ENCODE measurements around the gene MLN. TPM values are rescaled to one million over a fixed set of nuclear protein-coding genes. Genes with fewer than 3 reads are reported as not detected.

MLN gene
- total RNA-seq, 1 donor from 2014 or later, result not detected

DNA sequence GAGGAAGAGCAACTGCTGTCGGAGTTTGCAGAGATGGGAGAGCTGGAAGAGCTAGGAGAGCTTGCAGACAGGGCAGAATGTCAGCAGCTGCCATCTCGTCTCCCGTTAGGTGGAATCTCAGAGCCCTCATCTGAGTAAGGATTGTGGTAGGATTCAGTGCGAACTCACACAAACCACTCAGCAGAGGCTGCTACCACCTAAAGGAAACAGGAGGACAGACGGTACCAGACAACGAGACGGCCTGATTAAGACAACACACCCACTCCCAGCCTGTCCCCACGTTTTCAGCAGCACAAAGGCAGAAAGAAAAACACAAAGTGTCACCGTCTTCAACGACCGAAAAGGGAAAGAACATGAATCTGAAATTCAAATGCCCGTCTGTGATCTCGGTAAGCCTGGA is 19.0 kb downstream of the MLN start:
- DNase-seq, result no peak
- Mint-ChIP-seq H3K4me3 (no peak overlapping the region), H3K36me3 (ENCODE audit: low read depth) (peaks cover 50% of the 10 kb centered on the region), H3K27ac (peak overlapping the region; percentile 39), H3K27me3 (no peaks in the 10 kb centered on the region), H3K4me1 (peaks cover 38% of the 10 kb centered on the region), H3K9me3 (peaks cover 8% of the 10 kb centered on the region)
- intact Hi-C loops (cut with micrococcal nuclease), result loop anchor here (5.0 to 10.0 kb wide), 2 partner anchors 118 to 450 kb away; partner anchors contain the start of gene HMGA1

DNA sequence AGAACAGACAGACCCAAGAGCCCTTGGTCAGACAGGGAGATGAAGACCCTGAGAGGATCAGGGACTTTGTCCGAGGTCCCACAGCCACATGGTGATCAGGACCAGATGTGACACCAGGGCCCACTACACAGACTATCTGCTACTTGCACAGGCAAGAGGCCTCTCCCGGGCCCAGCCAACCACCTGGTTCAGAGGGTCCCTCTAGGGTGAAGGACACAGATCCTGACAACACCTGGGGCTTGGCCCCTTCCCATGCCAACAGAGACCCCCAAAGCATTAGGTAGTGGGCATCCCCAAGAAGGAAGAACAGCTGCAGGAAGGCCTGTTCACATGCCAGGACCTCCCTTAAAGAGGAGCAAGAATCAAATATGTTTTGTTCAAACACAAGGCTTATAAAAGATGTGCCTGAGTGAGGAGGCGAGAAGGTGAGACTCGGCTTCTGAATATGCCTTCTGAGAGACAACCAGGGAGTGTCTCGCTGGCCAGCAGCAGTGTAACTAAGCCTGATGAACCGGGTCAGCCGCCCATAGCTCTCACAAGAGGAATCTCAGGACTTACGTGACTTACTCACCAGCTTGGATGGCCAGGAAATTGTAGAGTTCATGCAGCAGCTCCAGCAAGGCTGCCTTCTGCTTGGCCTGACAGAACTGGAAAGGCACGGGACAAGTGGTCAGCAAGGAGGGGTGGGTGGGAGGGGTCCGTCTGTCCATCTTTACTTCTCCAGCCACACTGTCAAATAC is 19.9 kb downstream of the MLN start:
- Mint-ChIP-seq H3K4me3 (no peak overlapping the region), H3K9me3 (no peaks in the 10 kb centered on the region), H3K4me1 (peaks cover 34% of the 10 kb centered on the region), H3K27me3 (no peaks in the 10 kb centered on the region), H3K36me3 (ENCODE audit: low read depth) (peaks cover 56% of the 10 kb centered on the region), H3K27ac (no peak overlapping the region)
- intact Hi-C loops (cut with micrococcal nuclease), result loop anchor here (10.0 kb wide), 1 partner anchor 451 kb away; the partner anchor contains the start of gene HMGA1
- DNase-seq, result no peak

DNA sequence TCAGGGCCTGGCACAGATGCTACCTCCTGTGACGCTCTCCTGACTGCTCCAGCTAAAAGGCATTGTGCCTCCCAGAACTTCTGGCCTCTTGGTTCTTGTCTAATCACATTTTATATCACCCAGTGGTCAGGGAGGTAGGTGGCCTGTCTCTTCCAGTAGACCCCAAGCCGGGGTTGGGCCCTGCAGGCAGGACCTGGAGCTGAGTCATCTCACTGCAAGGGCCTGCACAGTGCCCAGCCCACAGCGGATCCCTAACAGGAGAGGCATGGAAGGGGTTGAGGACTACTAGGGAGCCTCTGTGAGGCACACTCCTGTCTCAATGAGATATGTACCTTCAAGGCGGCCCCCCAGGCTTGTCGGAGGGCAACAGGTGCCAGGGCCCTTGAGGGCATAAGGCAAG is 21.2 kb downstream of the MLN start:
- intact Hi-C loops (cut with micrococcal nuclease), result loop anchor here (10.0 kb wide), 1 partner anchor 452 kb away; the partner anchor contains the start of gene HMGA1

DNA sequence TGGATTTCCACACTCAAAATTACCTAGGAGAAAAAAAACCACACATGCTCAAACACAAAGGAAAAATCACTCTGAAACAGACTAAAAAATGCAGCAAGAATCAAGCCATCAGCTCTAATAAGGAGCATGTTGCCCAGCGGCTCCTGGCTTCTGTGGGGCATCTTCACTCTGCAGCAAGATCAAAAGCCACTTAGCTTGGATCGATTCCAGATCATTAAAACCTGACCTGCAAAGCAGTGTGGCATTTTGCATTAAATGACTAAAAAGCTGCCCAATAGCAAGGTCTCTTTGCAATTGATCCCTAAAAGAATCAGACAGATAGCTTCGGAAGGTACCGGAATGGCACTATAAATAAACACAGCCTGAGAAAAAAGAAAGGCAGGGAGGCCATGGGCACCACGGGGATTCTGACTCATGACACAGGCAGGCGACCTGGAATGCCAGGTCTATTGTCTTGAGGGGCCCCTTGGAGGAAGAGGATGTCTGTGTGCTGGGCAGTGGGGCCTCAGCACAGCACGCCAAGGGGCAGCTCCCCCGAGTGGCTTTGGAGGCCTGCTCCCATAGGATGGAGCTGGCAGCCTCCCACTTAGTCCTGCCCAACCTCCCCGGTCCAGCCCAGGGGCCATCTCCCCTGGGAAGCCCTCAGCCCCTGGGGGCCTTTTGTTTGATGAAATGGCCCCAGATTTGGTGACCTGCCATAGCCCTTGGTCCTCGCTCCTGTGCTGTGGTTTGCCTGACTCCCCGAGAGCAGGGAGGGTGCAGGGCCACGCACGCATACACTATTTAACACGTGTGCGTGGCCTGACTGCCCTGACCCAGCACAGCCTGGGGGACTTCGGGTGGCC is 22.4 kb downstream of the MLN start:
- intact Hi-C loops (cut with micrococcal nuclease), result loop anchor here (10.0 kb wide), 1 partner anchor 453 kb away; the partner anchor contains the start of gene HMGA1
- Mint-ChIP-seq H3K36me3 (ENCODE audit: low read depth) (peaks cover 63% of the 10 kb centered on the region), H3K27ac (no peak overlapping the region), H3K9me3 (no peaks in the 10 kb centered on the region), H3K4me1 (peaks cover 19% of the 10 kb centered on the region), H3K27me3 (no peaks in the 10 kb centered on the region), H3K4me3 (no peak overlapping the region)
- DNase-seq, result no peak

More for the DNA sequence above, 21.2 kb downstream of the MLN start:
- Mint-ChIP-seq H3K4me3 (no peak overlapping the region), H3K27me3 (no peaks in the 10 kb centered on the region), H3K36me3 (ENCODE audit: low read depth) (peaks cover 59% of the 10 kb centered on the region), H3K9me3 (no peaks in the 10 kb centered on the region), H3K27ac (no peak overlapping the region), H3K4me1 (peaks cover 29% of the 10 kb centered on the region)
- DNase-seq, result no peak

DNA sequence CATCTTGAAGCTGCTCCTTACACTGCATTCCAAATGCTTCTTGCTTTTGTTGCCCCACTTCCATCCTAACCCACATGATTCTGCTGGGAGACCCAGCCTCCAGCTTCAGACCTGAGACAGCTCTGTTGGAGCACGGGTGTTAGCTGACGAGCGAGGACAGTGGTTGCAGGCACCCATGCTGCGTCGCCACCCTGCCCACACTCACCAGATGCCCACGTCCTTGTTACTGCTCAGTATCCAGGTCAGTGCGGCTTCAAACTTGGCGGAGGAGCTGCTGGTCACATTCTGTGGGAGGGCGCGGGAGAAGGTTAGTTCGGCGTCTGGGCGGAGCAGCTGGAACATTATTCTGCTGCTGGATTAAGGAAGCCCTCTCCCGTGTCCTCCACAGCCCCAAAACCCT is 23.9 kb downstream of the MLN start:
- no peaks in the 10 kb centered on the region for H3K9me3 Mint-ChIP-seq

DNA sequence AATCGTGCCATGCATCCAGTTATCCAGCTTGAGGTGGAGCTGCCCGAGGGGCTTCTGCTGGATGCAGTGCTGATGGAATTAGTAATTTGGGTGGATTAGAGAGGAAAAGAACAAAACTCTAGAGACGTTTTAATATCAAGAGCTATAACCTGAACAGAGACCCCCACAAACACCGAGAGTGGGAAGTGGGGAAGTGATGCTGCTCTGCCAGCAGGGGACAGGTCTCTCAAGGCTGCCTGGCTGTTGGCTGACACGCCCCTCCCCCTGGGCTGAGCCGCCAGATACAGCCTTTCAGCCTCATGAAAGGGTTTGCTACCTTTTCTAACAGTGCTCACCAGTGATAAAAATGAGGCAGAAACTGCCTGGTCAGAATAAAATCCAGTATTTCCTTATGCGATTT is 24.5 kb downstream of the MLN start:
- DNase-seq, result no peak
- no peak overlapping the region for H3K4me3 Mint-ChIP-seq
- H3K27me3 Mint-ChIP-seq, result no peaks in the 10 kb centered on the region
- H3K27ac Mint-ChIP-seq, result no peak overlapping the region
- no peaks in the 10 kb centered on the region for H3K9me3 Mint-ChIP-seq
- peaks cover 66% of the 10 kb centered on the region for H3K36me3 Mint-ChIP-seq (ENCODE audit: low read depth)
- H3K4me1 Mint-ChIP-seq, result no peaks in the 10 kb centered on the region
- intact Hi-C loops (cut with micrococcal nuclease), result no loop called here

More for the DNA sequence above, 23.9 kb downstream of the MLN start:
- Mint-ChIP-seq H3K27me3 (no peaks in the 10 kb centered on the region), H3K36me3 (ENCODE audit: low read depth) (peaks cover 66% of the 10 kb centered on the region), H3K4me1 (peaks cover 4% of the 10 kb centered on the region), H3K27ac (no peak overlapping the region), H3K4me3 (no peak overlapping the region)
- DNase-seq, result no peak
- intact Hi-C loops (cut with micrococcal nuclease), result loop anchor here (10.0 kb wide), 1 partner anchor 455 kb away; the partner anchor contains the start of gene HMGA1

DNA sequence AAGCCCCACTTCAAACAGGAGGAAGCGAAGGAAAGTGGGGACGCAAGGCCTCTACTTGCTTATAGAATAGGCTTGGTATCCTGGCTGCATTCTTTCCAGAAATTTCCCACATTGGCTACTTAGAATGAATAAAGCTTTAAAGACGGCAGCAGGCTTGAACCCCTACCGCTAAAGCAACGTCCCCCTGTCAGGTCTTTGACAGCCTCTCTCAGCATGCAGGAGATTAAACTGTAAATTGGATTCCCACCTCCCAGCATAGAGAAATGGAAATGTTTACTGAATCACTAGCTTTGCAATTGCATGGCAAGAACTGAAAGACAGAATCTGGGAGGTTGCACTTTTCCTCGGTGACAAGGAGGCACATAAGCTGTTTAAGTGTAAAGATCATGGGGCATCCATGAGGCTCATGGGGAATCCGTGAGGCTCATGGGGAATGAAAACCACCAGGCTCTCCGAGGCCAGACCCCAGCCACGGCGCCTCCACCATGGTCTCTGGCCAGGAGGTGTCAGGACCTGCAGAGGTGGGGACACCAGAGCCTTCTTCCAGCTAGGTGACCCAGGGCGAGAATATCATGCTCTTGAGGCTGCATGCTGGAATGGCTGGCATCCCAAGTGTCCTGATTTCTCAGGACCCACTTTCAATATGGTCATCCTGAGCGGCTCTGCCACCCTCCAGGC is 25.2 kb downstream of the MLN start:
- Mint-ChIP-seq H3K27me3 (no peaks in the 10 kb centered on the region), H3K4me1 (no peaks in the 10 kb centered on the region), H3K27ac (no peak overlapping the region), H3K4me3 (no peak overlapping the region), H3K9me3 (no peaks in the 10 kb centered on the region), H3K36me3 (ENCODE audit: low read depth) (peaks cover 59% of the 10 kb centered on the region)
- DNase-seq, result no peak
- intact Hi-C loops (cut with micrococcal nuclease), result no loop called here

DNA sequence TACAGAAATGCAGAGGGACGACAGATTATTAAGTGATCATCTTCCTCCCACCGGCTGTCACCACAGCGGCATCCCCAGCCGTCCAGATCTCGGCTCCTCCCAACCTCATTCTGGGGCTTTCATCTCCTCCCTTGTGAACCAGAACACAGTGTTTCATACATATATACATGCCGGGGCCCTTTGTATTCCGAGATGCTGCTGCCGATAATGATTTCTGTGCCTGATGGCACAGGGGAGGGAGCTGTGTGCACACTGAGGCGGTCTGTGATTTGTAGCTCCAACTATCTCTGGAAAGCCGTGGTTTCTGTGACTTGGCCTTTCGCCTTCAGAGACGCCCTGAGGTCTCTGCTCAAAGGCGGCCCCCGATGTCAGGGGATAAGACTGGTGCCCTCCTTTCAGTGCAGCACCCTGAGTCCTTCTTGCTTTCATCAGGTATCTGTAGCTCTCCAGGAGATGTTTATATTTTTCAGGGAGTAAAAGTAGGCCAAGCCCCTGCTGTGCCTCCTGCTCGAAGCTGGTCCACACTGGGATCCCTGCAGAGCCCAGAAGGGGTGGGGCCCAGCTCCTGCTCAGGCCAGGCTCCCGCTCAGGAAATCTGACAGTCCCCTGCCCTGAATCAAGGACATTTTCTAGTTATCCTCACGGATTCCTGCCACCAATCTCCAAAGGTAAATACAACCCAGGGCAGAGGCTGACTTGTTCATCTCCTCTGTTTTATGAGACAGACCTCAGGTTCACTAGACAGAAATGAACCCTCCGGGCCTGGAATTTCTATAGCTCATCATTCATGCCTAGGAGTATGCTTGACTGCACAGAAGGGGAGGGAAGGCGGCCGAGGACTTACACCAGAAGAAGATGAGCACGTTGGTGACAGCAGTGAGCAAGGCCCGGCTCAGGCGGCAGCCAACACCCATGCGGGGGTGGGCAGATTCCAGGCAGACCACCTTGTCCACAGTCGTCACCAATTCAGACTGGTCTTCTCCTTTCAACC is 26.1 kb downstream of the MLN start:
- H3K27ac Mint-ChIP-seq, result no peak overlapping the region
- no peak overlapping the region for H3K4me3 Mint-ChIP-seq
- intact Hi-C loops (cut with micrococcal nuclease), result no loop called here
- peaks cover 3% of the 10 kb centered on the region for H3K4me1 Mint-ChIP-seq
- H3K36me3 Mint-ChIP-seq (ENCODE audit: low read depth), result peaks cover 59% of the 10 kb centered on the region
- no peaks in the 10 kb centered on the region for H3K27me3 Mint-ChIP-seq
- no peaks in the 10 kb centered on the region for H3K9me3 Mint-ChIP-seq
- no peak for DNase-seq

DNA sequence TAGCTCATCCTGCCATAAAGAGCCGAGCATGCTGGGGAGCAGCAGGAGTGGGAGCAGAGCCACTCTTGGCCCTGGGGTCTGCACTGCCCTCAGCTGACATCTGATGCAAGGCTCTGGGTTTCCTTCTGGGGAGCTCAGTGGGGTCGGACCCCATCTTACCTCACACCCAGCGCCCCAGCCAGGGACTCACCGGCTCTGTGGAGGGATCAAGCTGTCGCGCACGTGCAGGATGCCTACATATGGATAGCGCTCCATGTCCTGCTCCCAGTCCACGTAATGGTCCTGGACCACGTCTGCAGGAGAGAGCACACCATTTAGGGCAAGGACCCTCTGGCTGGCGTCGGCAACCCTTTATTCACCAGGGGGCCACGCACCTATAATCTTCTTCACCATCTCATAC is 27.0 kb downstream of the MLN start:
- Mint-ChIP-seq H3K27ac (no peak overlapping the region), H3K4me1 (peaks cover 9% of the 10 kb centered on the region), H3K9me3 (no peaks in the 10 kb centered on the region), H3K36me3 (ENCODE audit: low read depth) (peaks cover 58% of the 10 kb centered on the region), H3K4me3 (no peak overlapping the region), H3K27me3 (no peaks in the 10 kb centered on the region)
- no peak for DNase-seq
- intact Hi-C loops (cut with micrococcal nuclease), result no loop called here

DNA sequence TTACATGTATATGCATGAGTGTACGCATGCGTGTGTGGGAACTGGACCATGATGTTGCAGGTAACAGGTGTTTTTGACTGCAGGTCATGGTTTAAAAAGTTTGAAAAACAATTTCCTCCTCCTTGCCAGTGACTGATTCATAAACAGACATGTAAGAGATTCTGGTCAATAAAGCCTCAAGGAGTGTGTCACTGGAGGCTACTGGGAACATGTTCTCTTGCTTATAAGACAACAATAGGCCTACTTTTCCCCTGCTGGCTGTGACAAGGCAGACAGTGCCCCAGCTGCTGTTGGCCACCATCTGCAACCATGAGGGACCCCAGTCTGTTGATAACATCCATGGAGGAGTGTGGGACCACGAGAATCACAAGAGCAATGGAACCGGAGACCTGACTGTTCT is 27.6 kb downstream of the MLN start:
- no peaks in the 10 kb centered on the region for H3K9me3 Mint-ChIP-seq
- H3K4me1 Mint-ChIP-seq, result peaks cover 11% of the 10 kb centered on the region
- intact Hi-C loops (cut with micrococcal nuclease), result no loop called here
- DNase-seq, result no peak
- no peak overlapping the region for H3K4me3 Mint-ChIP-seq
- no peaks in the 10 kb centered on the region for H3K27me3 Mint-ChIP-seq
- no peak overlapping the region for H3K27ac Mint-ChIP-seq
- peaks cover 57% of the 10 kb centered on the region for H3K36me3 Mint-ChIP-seq (ENCODE audit: low read depth)

DNA sequence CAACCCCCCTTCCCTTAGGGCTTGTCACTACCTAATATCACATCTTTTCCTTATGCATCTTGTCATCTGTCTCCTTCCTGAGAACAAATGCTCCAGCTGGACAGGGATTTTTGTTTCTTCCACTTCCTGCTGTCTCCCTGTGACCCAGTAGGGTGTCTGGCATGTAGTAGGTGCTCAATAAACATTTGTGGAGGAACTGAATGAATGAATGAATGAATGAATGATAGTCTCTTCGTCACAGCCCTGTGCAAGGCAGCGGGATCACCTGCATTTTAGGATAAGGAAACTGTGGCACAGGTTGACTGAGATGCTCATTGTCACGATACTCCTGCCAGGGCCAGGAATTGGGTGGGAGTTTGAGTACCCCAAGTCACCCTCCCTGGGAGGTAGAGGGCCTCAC is 29.0 kb downstream of the MLN start:
- Mint-ChIP-seq H3K4me3 (no peak overlapping the region), H3K36me3 (ENCODE audit: low read depth) (peaks cover 47% of the 10 kb centered on the region), H3K27ac (no peak overlapping the region), H3K4me1 (peaks cover 12% of the 10 kb centered on the region), H3K27me3 (no peaks in the 10 kb centered on the region), H3K9me3 (no peaks in the 10 kb centered on the region)
- intact Hi-C loops (cut with micrococcal nuclease), result no loop called here
- no peak for DNase-seq

DNA sequence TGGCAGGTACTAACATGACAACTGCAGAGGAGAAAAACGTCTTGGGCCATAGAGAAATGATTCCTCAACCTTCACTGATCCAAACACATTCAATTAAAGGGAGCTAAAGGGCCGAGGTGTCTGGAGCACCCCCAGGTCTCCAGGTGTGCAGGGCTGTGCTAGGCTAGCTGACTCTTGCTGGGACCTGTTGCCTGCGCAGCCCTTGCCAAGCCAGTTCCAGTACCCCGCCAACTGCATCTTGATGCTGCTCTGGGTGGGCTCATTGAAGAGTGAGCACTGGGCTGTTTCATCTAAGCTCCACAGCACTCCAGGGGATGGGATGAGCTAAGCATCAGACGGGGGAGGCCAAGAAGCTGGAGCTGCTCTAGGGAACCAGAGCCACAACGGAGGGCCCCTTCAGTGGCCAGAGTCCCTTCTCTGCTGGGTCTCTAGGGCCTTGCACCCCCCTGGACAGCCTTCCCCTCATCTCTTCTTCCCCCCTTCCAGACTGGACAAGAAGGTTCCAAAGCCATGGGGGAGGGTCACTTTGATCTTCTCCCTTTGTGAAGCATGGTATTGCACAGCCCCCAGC is 30.8 kb downstream of the MLN start:
- Mint-ChIP-seq H3K27ac (no peak overlapping the region), H3K9me3 (no peaks in the 10 kb centered on the region), H3K4me1 (peaks cover 17% of the 10 kb centered on the region), H3K36me3 (ENCODE audit: low read depth) (peaks cover 36% of the 10 kb centered on the region), H3K4me3 (no peak overlapping the region), H3K27me3 (peaks cover 2% of the 10 kb centered on the region)
- intact Hi-C loops (cut with micrococcal nuclease), result no loop called here
- no peak for DNase-seq
